Mesothelial cell of epicardium (in vitro differentiated cells): ENCODE measurements around the gene MYL3. TPM values are rescaled to one million over a fixed set of nuclear protein-coding genes. Genes with fewer than 3 reads are reported as not detected.

Source experiments
- DNase-seq, 2 experiments: peaks; one replicate each; pipeline ENCODE4 v3.0.0; 2021; ENCODE audit warnings: low spot score in 2 of 2; ENCODE audit not compliant: unreplicated experiment in 2 of 2
- H3K27ac Mint-ChIP-seq: 2 replicates; pipeline ENCODE4 v1.8.0; 2021; ENCODE audit warnings: mixed read lengths
- H3K27me3 Mint-ChIP-seq: 2 replicates; pipeline ENCODE4 v1.8.0; 2021; ENCODE audit warnings: low read depth, mixed read lengths
- H3K36me3 Mint-ChIP-seq: 2 replicates; pipeline ENCODE4 v1.8.0; 2021; ENCODE audit warnings: mixed read lengths
- H3K4me1 Mint-ChIP-seq: 2 replicates; pipeline ENCODE4 v1.8.0; 2021; ENCODE audit warnings: mixed read lengths
- H3K4me3 Mint-ChIP-seq: 2 replicates; pipeline ENCODE4 v1.8.0; 2021; ENCODE audit warnings: mild to moderate bottlenecking, moderate library complexity, mixed read lengths
- H3K9me3 Mint-ChIP-seq: 2 replicates; pipeline ENCODE4 v1.8.0; 2021; ENCODE audit warnings: mixed read lengths
- CTCF ChIP-seq: fragments of 200-600 bp; sonication (generic); IDR thresholded peaks from one replicate; pipeline ENCODE4 v1.5.0; 2021; ENCODE audit warnings: antibody characterized with exemption; ENCODE audit not compliant: unreplicated experiment
- total RNA-seq: library from RNA; stranded (reverse); gene quantifications from 3 replicates; pipeline ENCODE4 v1.2.1, GENCODE V29; 2021

The MYL3 gene
- total RNA-seq, 1 donor from 2014 or later = 5.3 TPM

- no peak for DNase-seq
- no peaks in the 10 kb centered on the region for H3K27me3 Mint-ChIP-seq
- no peak for TF ChIP-seq CTCF
- peaks cover 5% of the 10 kb centered on the region for H3K4me1 Mint-ChIP-seq
- H3K27ac Mint-ChIP-seq = no peak overlapping the region
- H3K4me3 Mint-ChIP-seq = no peak overlapping the region
- H3K9me3 Mint-ChIP-seq = no peaks in the 10 kb centered on the region
- H3K36me3 Mint-ChIP-seq = no peaks in the 10 kb centered on the region
Measured at GRCh38 chr3:46908294-46908985, 45.2 kb upstream of the MYL3 start.

- no peak for TF ChIP-seq CTCF
- Mint-ChIP-seq H3K27ac (no peak overlapping the region), H3K4me3 (no peak overlapping the region), H3K9me3 (no peaks in the 10 kb centered on the region), H3K27me3 (no peaks in the 10 kb centered on the region), H3K4me1 (peaks cover 4% of the 10 kb centered on the region), H3K36me3 (no peaks in the 10 kb centered on the region)
- no peak for DNase-seq
Measured at GRCh38 chr3:46907960-46908293, 44.7 kb upstream of the MYL3 start.

GRCh38 chr3:46907271-46907670 lies 44.0 kb upstream of the MYL3 start:
- Mint-ChIP-seq H3K36me3 (no peaks in the 10 kb centered on the region), H3K9me3 (no peaks in the 10 kb centered on the region), H3K4me3 (no peak overlapping the region), H3K4me1 (peaks cover 4% of the 10 kb centered on the region), H3K27me3 (no peaks in the 10 kb centered on the region), H3K27ac (no peak overlapping the region)
- TF ChIP-seq CTCF = no peak
- DNase-seq = no peak

GRCh38 chr3:46906471-46907058 lies 43.3 kb upstream of the MYL3 start:
- no peak for TF ChIP-seq CTCF

GRCh38 chr3:46905661-46906451 lies 42.6 kb upstream of the MYL3 start:
- no peak for DNase-seq
- H3K27ac Mint-ChIP-seq = no peak overlapping the region
- H3K36me3 Mint-ChIP-seq = no peaks in the 10 kb centered on the region
- H3K27me3 Mint-ChIP-seq = no peaks in the 10 kb centered on the region
- H3K9me3 Mint-ChIP-seq = no peaks in the 10 kb centered on the region
- TF ChIP-seq CTCF = no peak
- no peak overlapping the region for H3K4me3 Mint-ChIP-seq
- peaks cover 4% of the 10 kb centered on the region for H3K4me1 Mint-ChIP-seq

More at GRCh38 chr3:46906471-46907058, 43.3 kb upstream of the MYL3 start:
- H3K36me3 Mint-ChIP-seq = no peaks in the 10 kb centered on the region
- no peaks in the 10 kb centered on the region for H3K9me3 Mint-ChIP-seq
- no peak for DNase-seq
- H3K27ac Mint-ChIP-seq = no peak overlapping the region
- peaks cover 4% of the 10 kb centered on the region for H3K4me1 Mint-ChIP-seq
- H3K4me3 Mint-ChIP-seq = no peak overlapping the region
- H3K27me3 Mint-ChIP-seq = no peaks in the 10 kb centered on the region
